H1 (cell line): Measurements from ENCODE around the gene POTEJ. TPM values are rescaled to one million over a fixed set of nuclear protein-coding genes. Genes with fewer than 3 reads are reported as not detected.
"Not testable (repeated sequence)": the region's sequence is repeated elsewhere in the genome, so short reads cannot be mapped to it uniquely, and the experiment has no call there.

Experiments used
- CTCF ChIA-PET: fragments of 300-600 bp; sonication (Branson Sonifier 250); formaldehyde crosslinking; loops from one replicate; lab custom pipeline; 2021; ENCODE audit not compliant: partially characterized antibody; lab: Charles Lee
- POLR2A ChIA-PET: fragments of 300-600 bp; sonication (Branson Sonifier 250); formaldehyde crosslinking; loops from one replicate; lab custom pipeline; 2021; ENCODE audit warnings: inconsistent platforms; ENCODE audit not compliant: partially characterized antibody; lab: Charles Lee
- DNase-seq, 2 experiments: peaks; one replicate each; pipeline versions ENCODE4 v3.0.0 to v3.0.0-alpha.2; 2010 to 2022; ENCODE audit warnings: low spot score in 2 of 2, low read depth in 1 of 2, mixed read lengths in 1 of 2
- FAIRE-seq: peaks from 2 replicates; lab custom pipeline; 2011; peaks lifted over from hg19 to GRCh38; lab: Jason Lieb, UNC
- H2AFZ ChIP-seq: 2 replicates; pipeline ENCODE4 v1.8.1; 2012; ENCODE audit warnings: low read length, inconsistent platforms
- H2AK5ac ChIP-seq: 2 replicates; pipeline ENCODE4 v1.6.1; 2013; ENCODE audit warnings: low read depth, low read length
- H2BK120ac ChIP-seq: replicated peaks from 2 replicates; pipeline ENCODE3; 2013; ENCODE audit warnings: low read depth, low read length, inconsistent platforms
- H2BK12ac ChIP-seq: 2 replicates; pipeline ENCODE4 v1.6.1; 2013; ENCODE audit warnings: low read depth, low read length
- H2BK15ac ChIP-seq: 2 replicates; pipeline ENCODE4 v1.6.1; 2013; ENCODE audit warnings: low read length
- H2BK20ac ChIP-seq: 2 replicates; pipeline ENCODE4 v1.6.1; 2013; ENCODE audit warnings: low read length
- H2BK5ac ChIP-seq: 2 replicates; pipeline ENCODE4 v1.6.1; 2013; ENCODE audit warnings: low read depth, low read length
- H3K14ac ChIP-seq: 2 replicates; pipeline ENCODE4 v1.6.1; 2013; ENCODE audit warnings: inconsistent platforms; ENCODE audit not compliant: insufficient read length
- H3K18ac ChIP-seq: 2 replicates; pipeline ENCODE4 v1.6.1; 2013; ENCODE audit warnings: low read length; ENCODE audit errors: extremely low read depth
- H3K23ac ChIP-seq: 2 replicates; pipeline ENCODE4 v1.6.1; 2013; ENCODE audit warnings: inconsistent platforms; ENCODE audit not compliant: insufficient read length
- H3K23me2 ChIP-seq: 2 replicates; pipeline ENCODE4 v1.6.1; 2013; ENCODE audit warnings: low read depth, low read length
- H3K27ac ChIP-seq: 2 replicates; pipeline ENCODE4 v1.6.1; 2011; ENCODE audit warnings: low read depth, low read length, inconsistent platforms
- H3K27me3 ChIP-seq, 4 experiments: replicated peaks in 1 of 4; 1 replicate in 1 of 4; 2 replicates in 3 of 4; pipeline versions ENCODE4 v1.6.1 to v1.8.1; 2011 to 2013; ENCODE audit warnings: low read length in 3 of 4, mild to moderate bottlenecking in 3 of 4, inconsistent platforms in 2 of 4, mixed read lengths in 2 of 4, moderate library complexity in 1 of 4; ENCODE audit not compliant: control insufficient read depth in 3 of 4, insufficient read depth in 3 of 4; ENCODE audit errors: extremely low read depth in 1 of 4
- H3K36me3 ChIP-seq, 4 experiments: 2 replicates each; pipeline versions ENCODE4 v1.6.1 to v1.8.1; 2011 to 2013; ENCODE audit warnings: mild to moderate bottlenecking in 4 of 4, low read length in 3 of 4, moderate library complexity in 2 of 4, control low read depth in 1 of 4, inconsistent platforms in 1 of 4; ENCODE audit not compliant: insufficient read depth in 4 of 4, control insufficient read depth in 2 of 4
- H3K4ac ChIP-seq: replicated peaks from 2 replicates; pipeline ENCODE3; 2013; ENCODE audit warnings: low read length, low read depth, mixed read lengths, inconsistent platforms; ENCODE audit not compliant: insufficient read length
- H3K4me1 ChIP-seq, 4 experiments: replicated peaks in 1 of 4; 1 replicate in 1 of 4; 2 replicates in 3 of 4; pipeline versions ENCODE4 v1.6.1 to v1.8.1; 2011 to 2013; ENCODE audit warnings: low read length in 3 of 4, inconsistent platforms in 2 of 4, mixed read lengths in 1 of 4; ENCODE audit not compliant: insufficient read depth in 4 of 4, control insufficient read depth in 3 of 4
- H3K4me2 ChIP-seq, 2 experiments: 2 replicates each; pipeline versions ENCODE4 v1.6.1 to v1.8.1; 2011 to 2013; ENCODE audit warnings: low read depth in 2 of 2, low read length in 2 of 2, control low read depth in 1 of 2, inconsistent platforms in 1 of 2, mild to moderate bottlenecking in 1 of 2; ENCODE audit not compliant: insufficient read depth in 1 of 2
- H3K4me3 ChIP-seq, 4 experiments: fragments of 200-600, 300-600 bp in 1 of 4; sonication (generic), shearing (Covaris generic), sonication (Bioruptor Twin) in 1 of 4; 2 replicates each; pipeline versions ENCODE4 v1.5.1 to v1.8.1; 2011 to 2016; ENCODE audit warnings: low read length in 4 of 4, low read depth in 3 of 4, control low read depth in 2 of 4, inconsistent platforms in 2 of 4, mild to moderate bottlenecking in 2 of 4, mixed read lengths in 1 of 4, moderate library complexity in 1 of 4; ENCODE audit not compliant: insufficient read depth in 2 of 4; ENCODE audit errors: extremely low read depth in 1 of 4
- H3K56ac ChIP-seq: replicated peaks from 2 replicates; pipeline ENCODE3; 2013; ENCODE audit warnings: low read depth, mild to moderate bottlenecking, mixed read lengths, low read length, inconsistent platforms; ENCODE audit not compliant: insufficient read length
- H3K79me1 ChIP-seq: 2 replicates; pipeline ENCODE4 v1.6.1; 2013; ENCODE audit warnings: low read depth, low read length, control low read depth
- H3K79me2 ChIP-seq, 2 experiments: 2 replicates each; pipeline versions ENCODE4 v1.6.1 to v1.8.1; 2012 to 2013; ENCODE audit warnings: low read length in 2 of 2, mild to moderate bottlenecking in 2 of 2, inconsistent platforms in 1 of 2; ENCODE audit not compliant: insufficient read depth in 2 of 2, control insufficient read depth in 1 of 2
- H3K9ac ChIP-seq, 4 experiments: replicated peaks in 1 of 4; 1 replicate in 1 of 4; 2 replicates in 3 of 4; pipeline versions ENCODE4 v1.6.1 to v1.8.1; 2011 to 2013; ENCODE audit warnings: low read depth in 3 of 4, low read length in 3 of 4, control low read depth in 2 of 4, mild to moderate bottlenecking in 2 of 4, moderate library complexity in 2 of 4, inconsistent platforms in 1 of 4; ENCODE audit errors: extremely low read depth in 1 of 4
- H3K9me3 ChIP-seq, 2 experiments: 2 replicates each; pipeline versions ENCODE4 v1.6.1 to v1.8.1; 2012 to 2013; ENCODE audit warnings: mild to moderate bottlenecking in 2 of 2, moderate library complexity in 2 of 2, control low read depth in 1 of 2, inconsistent platforms in 1 of 2, low read depth in 1 of 2, low read length in 1 of 2, mixed read lengths in 1 of 2; ENCODE audit not compliant: insufficient read depth in 2 of 2
- H4K20me1 ChIP-seq, 2 experiments: replicated peaks in 1 of 2; 2 replicates each; pipeline versions ENCODE3 to v1.8.1; 2011 to 2013; ENCODE audit warnings: inconsistent platforms in 2 of 2, low read length in 2 of 2, mild to moderate bottlenecking in 1 of 2; ENCODE audit not compliant: insufficient read depth in 2 of 2, control insufficient read depth in 1 of 2
- H4K5ac ChIP-seq: 2 replicates; pipeline ENCODE4 v1.6.1; 2013; ENCODE audit warnings: low read length, low read depth, mixed read lengths, inconsistent platforms; ENCODE audit not compliant: insufficient read length
- H4K8ac ChIP-seq: 2 replicates; pipeline ENCODE4 v1.8.0; 2013; ENCODE audit warnings: mild to moderate bottlenecking, moderate library complexity, low read length, inconsistent platforms; ENCODE audit not compliant: insufficient read depth; ENCODE audit errors: extremely low read depth
- H4K91ac ChIP-seq: replicated peaks from 2 replicates; pipeline ENCODE3; 2013; ENCODE audit warnings: low read length, mixed read lengths, inconsistent platforms; ENCODE audit not compliant: insufficient read length
- WGBS, 2 experiments: shearing (Covaris generic) in 1 of 2; methylation state at CpG; one replicate each; pipeline versions ENCODE4 v1.1.6 to v1.1.7; 2013 to 2015; ENCODE audit warnings: low lambda C conversion rate in 2 of 2, mixed read lengths in 2 of 2, inconsistent platforms in 1 of 2, low coverage in 1 of 2, missing lambda C conversion rate in 1 of 2; ENCODE audit not compliant: insufficient replicate concordance in 2 of 2, insufficient coverage in 1 of 2, insufficient read length in 1 of 2; ENCODE audit errors: extremely low coverage in 1 of 2, missing lambda C conversion rate in 1 of 2; 5-methylcytosine and 5-hydroxymethylcytosine counted together
- polyA plus RNA-seq, 7 experiments: library from polyadenylated mRNA; depleted of rRNA in 3 of 7; stranded (reverse) in 5 of 7; unstranded in 2 of 7; fragments of >200 nt in 5 of 7; fragments of 200-250 nt in 2 of 7; gene quantifications; 1 replicate in 5 of 7; 2 replicates in 1 of 7; 4 replicates in 1 of 7; pipeline versions ENCODE4 v1.2.1 to v1.2.3, GENCODE V29; 2011 to 2013; ENCODE audit warnings: missing spikeins in 2 of 7, mixed read lengths in 2 of 7
- total RNA-seq: library from RNA; stranded (reverse); fragmentation: NEBNext Ultra II Directional; extraction: Animal tissue kit (Norgen Biotek cat#: 25700); gene quantifications from 2 replicates; pipeline ENCODE4 v1.2.1, GENCODE V29; 2021

POTEJ gene
- total and polyA plus RNA-seq, 2 of the 8 experiments (the other 6 are each of a cell fraction or from before 2014, with no cell fraction given) = not detected

DNA sequence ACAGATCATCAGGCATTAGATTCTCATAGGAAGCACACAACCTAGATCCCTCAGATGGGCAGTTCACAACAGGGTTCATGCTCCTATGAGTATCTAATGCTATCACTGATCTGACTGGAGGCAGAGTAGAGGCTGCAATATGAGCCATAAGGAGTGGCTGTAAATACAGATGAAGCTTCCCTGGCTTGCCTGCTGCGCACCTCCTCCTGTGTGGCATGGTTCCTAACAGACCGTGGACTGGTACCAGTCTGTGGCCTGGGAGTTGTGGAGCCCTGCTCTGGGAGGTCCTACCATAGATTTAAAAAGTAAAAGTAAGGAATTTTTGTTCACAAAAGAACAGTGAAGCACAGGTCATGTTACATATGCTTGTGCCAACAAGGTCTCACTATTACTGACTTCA is 27.7 kb downstream of the POTEJ start:
- H3K79me1 ChIP-seq, H3K23ac ChIP-seq, H2AFZ ChIP-seq, DNase-seq, H3K36me3 ChIP-seq, H4K20me1 ChIP-seq, H4K91ac ChIP-seq, H3K14ac ChIP-seq, H3K9me3 ChIP-seq, H3K4ac ChIP-seq, H2BK12ac ChIP-seq, POLR2A ChIA-PET, H2BK5ac ChIP-seq, H2BK15ac ChIP-seq, FAIRE-seq, H3K79me2 ChIP-seq, H3K9ac ChIP-seq, H2BK120ac ChIP-seq, CTCF ChIA-PET, H3K4me2 ChIP-seq, H3K27me3 ChIP-seq, H4K8ac ChIP-seq, H3K56ac ChIP-seq, H3K4me1 ChIP-seq, H3K23me2 ChIP-seq, H4K5ac ChIP-seq, H3K18ac ChIP-seq, H2AK5ac ChIP-seq, H2BK20ac ChIP-seq, H3K27ac ChIP-seq, H3K4me3 ChIP-seq: not testable (repeated sequence)
- WGBS, 2 experiments = 90% methylated on average over 2 of the region's 2 CpGs; no CpG with 5 or more reads in 1 of the 2 experiments

GRCh38 chr2:130641688-130642087 is 30.4 kb downstream of the POTEJ start:
- H3K4ac ChIP-seq, H3K79me2 ChIP-seq, H3K4me2 ChIP-seq, FAIRE-seq, H2BK5ac ChIP-seq, H3K23ac ChIP-seq, H3K14ac ChIP-seq, H3K23me2 ChIP-seq, H3K4me1 ChIP-seq, CTCF ChIA-PET, DNase-seq, H3K27ac ChIP-seq, H3K9ac ChIP-seq, H3K79me1 ChIP-seq, H4K5ac ChIP-seq, POLR2A ChIA-PET, H2BK12ac ChIP-seq, H2BK120ac ChIP-seq, H2AFZ ChIP-seq, H3K18ac ChIP-seq, H3K56ac ChIP-seq, H2BK15ac ChIP-seq, H2AK5ac ChIP-seq, H4K8ac ChIP-seq, H3K9me3 ChIP-seq, H3K4me3 ChIP-seq, H3K27me3 ChIP-seq, H3K36me3 ChIP-seq, H4K20me1 ChIP-seq, H4K91ac ChIP-seq, H2BK20ac ChIP-seq: not testable (repeated sequence)
- WGBS, 2 experiments = 83% methylated on average over 4 of the region's 4 CpGs; no CpG with 5 or more reads in 1 of the 2 experiments
